Measurements from ENCODE around the gene GPR84. TPM values are rescaled to one million over a fixed set of nuclear protein-coding genes. Genes with fewer than 3 reads are reported as not detected.
"Not testable (repeated sequence)": the region's sequence is repeated elsewhere in the genome, so short reads cannot be mapped to it uniquely, and the experiment has no call there.

The GPR84 gene
- polyA plus RNA-seq, 3 donors = 0.16 to 0.24 (median 0.19) TPM

DNA sequence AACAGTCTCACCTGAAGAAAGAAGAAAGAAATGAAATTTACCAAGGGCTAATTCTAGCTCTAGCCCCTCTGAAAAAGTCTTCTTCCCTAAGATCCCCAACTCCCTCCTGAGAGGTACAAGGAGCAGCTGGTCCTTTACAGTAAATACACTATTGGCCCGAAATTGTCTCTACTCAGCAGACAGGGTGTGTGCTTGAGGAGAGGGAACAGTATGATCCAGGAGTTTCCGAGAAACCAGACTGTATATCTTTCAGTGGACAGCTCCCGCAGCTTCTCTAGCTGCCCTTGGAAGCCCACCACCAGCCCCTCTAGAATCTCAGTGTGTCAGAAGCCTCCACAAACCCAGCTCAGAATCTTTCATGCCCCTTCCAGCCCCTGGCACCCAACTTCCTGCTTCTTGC is 8.1 kb downstream of the GPR84 start:
- no peak for DNase-seq

GRCh38 chr12:54355104-54355815 is 9.0 kb downstream of the GPR84 start:
- no peak for DNase-seq

DNA sequence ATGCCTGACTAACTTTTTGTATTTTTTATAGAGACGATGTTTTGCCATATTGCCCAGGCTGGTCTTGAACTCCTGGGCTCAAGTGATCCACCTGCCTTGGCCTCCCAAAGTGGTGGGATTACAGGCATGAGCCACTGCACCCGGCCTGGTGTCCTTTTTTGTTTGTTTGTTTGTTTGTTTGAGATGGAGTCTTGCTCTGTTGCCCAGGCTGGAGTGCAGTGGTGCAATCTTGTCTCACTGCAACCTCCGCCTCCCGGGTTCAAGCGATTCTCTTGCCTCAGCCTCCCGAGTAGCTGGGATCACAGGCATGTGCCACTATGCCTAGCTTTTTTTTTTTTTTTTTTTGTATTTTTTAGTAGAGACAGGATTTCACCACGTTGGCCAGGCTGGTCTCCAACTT is 10.0 kb downstream of the GPR84 start:
- not testable (repeated sequence) for DNase-seq

- DNase-seq = no peak
Measured at GRCh38 chr12:54352891-54353874, 11.1 kb downstream of the GPR84 start.

DNA sequence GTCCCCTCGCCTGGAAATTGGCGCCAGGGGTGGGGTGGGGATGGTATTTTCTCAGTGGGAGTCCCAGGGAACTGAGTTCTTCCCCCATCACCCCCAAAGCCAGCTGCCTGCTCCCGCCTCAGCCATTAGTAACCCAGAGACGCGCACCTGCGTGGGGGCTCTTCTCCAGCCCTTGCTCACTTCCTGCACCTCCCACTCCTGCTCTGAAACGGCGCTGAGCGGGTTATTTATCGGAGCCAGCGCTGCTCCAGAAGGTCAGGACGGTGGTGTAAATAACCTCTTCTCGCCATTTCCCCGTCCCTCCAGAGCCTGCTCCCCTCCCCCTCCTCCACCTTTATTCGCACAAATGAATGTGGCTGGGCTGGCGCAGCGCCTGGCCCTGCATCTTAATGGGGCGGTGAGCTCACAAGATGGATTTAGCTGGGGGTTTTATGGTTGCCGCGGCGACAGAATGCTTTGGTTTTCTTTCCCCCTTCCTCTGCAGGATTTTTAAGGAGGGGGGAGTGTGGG is 12.2 kb downstream of the GPR84 start:
- DNase-seq = peak; percentile 93

GRCh38 chr12:54351341-54351740 is 12.9 kb downstream of the GPR84 start:
- no peak for DNase-seq

GRCh38 chr12:54350743-54351142 is 13.5 kb downstream of the GPR84 start:
- DNase-seq = no peak

DNA sequence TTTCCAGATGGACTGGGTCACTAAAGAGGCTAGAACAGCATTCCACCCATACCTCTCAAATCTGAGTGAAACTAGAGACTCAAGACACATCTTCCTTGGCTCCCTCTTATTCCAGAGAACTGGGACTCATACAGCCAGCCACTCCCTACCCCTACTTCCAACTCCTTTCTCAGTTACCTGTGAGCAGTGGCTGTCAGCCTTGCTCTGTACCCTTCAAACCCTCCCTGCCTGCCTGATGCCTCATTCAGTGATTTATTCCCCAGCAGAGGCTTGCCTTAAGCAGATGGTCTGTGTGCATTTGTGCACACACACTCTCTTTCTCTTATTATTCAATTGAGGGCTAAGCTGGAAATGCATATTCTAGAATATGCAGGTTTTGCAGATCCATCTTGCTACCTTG is 14.6 kb downstream of the GPR84 start:
- DNase-seq = no peak

DNA sequence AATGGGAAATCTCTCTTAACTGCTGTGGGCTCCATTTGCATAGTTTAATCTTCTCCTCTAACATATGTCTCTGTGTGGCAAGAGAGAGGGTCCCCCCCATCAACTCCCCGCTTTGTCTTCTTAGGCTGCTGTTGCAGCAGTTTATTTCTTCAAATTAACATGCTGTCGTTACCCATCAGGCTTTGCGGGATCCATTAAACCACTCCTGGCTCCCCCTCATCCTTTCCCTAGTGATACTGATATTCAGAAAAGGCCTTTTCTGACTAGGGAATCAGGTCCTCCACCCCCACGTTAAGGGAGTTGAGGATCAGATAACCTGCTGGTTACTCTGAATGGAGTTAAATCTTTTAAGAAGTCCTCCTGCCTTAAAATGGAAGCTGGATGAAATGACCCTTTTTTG is 15.2 kb downstream of the GPR84 start:
- DNase-seq = no peak

DNA sequence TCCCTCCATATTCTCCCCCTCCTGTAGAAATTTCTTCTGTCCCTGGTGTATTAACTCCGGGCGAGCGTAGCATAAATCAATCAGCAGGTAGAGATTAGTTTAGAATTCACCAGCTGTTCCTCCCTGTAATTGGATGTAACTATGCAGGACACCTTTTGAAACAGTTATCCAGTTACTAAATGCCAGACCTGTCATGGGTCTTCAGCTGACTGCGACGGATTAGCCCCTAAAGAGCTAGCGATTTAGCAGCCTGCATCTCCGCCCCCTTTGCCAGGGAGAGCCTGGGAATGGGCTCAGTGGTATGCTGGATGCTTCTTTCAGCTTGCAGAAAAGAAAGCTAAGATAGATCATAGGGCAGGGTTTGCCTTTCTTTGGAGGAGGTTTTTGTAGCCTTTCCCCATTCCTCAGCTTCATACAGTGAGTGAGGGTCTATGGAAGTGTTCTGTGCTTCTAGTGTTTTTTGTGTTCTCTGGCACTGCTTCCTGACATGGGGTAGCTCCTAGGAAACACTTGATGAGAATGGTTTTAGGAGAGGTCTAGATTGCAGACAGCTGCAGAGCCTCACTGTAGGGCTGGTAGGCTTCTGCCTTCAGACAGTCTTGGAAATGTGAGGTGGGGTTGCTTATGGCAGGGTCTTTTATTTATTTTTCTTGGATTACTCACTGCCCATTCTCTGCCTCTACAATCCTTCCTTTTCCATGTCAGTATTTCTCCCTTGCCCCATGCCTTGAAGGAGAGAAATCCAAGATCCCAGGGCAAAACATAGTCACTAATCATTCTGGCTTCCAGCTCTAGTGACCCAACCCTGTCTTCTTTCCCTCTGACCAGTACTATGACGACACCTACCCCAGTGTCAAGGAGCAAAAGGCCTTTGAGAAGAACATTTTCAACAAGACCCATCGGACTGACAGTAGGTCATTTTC is 22.6 kb downstream of the GPR84 start:
- DNase-seq = no peak

DNA sequence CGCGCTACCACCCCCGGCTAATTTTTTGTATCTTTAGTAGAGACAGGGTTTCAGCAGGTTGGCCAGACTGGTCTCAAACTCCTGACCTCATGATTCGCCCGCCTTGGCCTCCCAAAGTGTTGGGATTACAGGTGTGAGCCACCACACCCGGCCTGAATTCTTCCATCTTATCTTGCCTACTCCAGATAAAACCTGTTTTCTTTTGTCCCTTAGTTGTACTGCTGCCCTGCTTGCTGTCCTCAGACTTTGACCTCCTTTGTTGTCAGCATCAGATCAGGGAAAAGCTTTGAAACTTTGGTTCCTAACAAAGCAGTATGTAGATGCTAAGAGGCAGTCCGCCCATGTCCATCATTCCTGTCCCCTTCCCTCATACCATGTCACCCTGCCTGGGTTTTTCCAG is 23.4 kb downstream of the GPR84 start:
- DNase-seq = no peak

- no peak for DNase-seq
Measured at GRCh38 chr12:54338698-54339296, 25.5 kb downstream of the GPR84 start.

DNA sequence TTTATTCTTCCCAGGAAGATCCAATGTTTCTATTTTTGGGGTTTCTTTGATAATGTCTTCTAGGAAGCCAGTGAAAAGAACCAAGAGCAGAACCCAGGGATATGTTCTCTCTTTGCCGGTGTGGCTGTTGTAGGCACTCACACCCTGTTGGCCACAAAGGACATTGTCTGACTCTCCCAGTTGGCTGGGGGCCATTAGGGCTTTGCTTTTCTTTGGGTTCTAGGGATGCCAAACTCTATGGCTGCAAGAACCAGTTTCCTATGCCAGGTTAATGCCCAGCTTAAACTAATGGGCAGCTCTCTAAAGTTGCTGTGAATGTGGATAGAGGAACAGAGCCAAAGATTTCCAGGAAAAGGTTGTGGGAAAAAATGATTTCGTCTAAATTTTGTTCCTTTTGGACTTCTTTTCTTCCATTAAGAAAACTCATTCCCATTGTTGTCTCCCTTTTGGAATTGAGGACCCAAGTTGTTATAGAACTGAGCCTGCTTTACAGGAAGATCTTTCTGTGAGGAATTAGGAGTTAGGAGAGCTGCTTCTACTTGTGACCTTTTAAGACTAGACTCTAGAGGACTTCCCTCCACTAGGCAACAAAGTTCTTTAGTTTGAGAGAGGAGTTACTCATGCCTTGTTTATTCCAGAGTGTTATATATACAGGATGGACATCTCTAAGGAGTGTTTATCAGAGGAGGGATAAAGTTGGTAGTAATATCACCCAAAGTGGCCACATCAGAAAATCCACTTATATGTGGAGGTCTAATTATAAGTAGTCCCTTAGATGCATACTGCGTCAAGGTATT is 26.2 kb downstream of the GPR84 start:
- DNase-seq = no peak

DNA sequence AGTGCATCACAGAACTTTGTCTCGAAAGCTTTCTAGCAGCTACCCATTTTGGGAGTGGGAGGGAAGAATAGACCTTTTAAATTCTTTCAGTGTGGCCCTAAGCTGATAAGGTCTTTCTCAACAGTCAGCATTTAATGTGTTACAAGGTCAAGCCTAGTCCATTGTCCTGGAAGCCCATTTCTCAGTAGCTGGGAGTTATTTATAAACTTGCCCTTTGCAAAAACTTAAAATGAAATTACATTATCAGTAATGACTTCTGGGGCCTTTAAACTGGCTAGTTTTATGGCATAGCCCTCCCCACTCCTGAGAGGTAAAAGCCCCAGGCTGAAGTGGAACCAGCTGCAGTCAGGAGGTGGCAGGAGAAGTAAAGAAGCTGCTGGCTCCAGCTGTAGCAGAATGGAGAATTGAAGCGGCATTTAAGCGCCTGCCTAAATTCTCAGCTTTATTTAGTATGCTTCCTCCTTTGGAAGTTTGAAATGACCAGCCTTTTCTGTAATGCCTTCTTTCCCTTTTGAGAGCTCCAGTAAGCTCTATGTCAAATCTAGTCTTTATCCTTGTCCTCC is 26.9 kb downstream of the GPR84 start:
- DNase-seq = no peak

DNA sequence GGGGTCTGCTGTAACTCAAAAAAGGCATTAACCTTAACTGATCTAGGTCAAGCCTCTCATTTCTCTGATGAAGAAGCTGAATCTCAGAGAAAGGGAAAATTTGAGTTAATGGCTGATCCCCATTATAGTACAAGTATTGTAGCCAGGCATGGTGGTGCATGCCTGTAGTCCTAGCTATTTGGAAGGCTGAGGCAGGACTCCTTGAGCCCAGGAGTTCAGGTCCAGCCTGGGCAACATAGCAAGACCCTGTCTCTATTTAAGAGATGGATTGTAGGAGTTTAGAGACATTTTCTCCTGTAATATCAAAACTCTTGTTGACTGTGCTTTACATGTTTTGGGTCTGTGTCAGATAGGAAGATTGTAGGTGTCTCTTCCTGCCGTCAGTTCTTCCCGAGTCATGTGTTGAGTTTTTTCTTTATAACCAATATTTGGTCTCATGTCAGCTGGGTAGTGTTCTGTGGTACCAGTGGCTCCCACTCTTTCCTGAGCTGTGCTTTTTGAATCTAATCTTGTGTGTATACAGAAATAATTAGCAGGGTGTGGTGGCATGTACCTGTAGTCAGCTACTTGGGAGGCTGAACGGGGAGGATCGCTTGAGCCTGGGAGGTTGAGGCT is 30.8 kb downstream of the GPR84 start:
- DNase-seq = no peak

DNA sequence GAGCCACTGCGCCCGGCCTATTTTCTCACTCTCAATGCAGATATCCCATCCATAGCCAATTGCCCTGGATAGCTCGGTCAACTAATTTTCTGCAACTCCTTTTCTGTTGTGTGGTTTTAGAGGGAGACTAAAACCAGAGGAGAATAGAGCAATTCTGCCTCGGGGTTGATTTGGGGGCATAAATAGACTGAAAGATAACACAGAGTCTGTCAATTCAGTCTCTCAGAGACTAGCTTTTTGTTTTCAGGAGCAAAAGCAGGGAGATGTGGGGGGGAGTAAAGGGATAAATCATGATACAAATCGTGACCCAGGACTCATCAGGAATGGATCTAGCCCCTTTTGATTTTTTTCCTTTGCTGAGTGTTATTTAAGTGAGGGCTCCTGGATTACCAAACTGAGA is 32.8 kb downstream of the GPR84 start:
- DNase-seq = no peak

GRCh38 chr12:54330442-54330841 is 33.8 kb downstream of the GPR84 start:
- no peak for DNase-seq

GRCh38 chr12:54329759-54330158 is 34.5 kb downstream of the GPR84 start:
- DNase-seq = no peak

DNA sequence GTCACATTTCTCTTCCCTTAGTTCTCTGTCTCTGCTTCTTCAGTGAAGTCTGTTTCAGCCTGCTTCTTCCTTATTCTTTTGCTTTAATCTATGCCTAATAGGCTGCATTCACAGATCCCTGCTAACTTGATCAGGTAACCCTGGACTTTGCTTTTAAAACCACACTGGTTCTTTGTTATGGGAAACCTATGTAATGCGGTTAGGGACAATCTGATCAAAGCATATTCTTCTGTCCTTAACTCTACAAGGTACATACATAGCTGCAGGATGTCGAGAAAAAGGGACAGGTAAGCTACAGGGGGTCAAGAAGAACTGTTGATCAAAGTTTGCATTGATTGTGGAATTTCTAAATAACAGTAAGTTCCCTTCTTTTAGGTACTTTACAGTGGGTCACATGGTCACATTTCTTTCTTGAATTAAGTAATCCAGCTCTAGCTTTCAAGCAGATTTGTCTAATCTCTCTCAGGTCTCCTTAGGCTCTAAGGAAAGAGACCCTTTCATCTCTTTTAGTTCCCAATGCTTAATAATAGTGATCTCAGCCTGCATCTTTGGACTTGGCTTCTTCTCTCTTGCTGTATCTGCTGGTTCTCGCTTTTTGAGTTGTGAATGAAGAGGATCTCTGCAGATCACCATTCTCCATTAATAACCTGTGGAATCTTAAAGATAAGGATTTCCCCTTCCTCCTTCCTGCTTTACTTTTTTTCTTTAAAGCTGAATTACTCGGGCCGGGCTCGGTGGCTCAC is 35.5 kb downstream of the GPR84 start:
- DNase-seq = no peak
